ENCODE results near the gene DNASE1.

Gene DNASE1

DNA sequence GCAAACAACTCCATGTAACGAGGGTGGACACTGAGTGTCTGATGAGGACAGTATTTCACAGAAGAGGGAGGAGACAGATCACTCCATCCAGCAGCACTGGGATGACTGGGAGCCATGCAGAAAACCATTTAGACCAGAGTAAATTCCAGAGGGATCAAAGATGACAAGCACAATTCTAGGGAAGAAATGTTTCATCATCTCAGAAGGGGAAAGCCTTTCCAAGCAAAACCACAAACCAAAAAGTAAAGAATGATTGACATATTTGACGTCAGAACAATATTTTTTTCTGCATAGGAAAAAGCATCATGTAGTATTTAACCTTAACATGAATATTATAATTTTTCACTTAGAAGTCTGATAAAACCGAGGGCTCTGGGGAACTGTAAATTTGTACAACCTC is 4.8 kb downstream of the DNASE1 start:
- Histone ChIP-seq H3K27ac (no peak overlapping the region), H3K9me3 (no peaks in the 10 kb centered on the region), H3K27me3 (no peaks in the 10 kb centered on the region), H3K4me1 (ENCODE audit: control insufficient read depth in 1 of 2, insufficient read depth in 1 of 2, low read depth in 1 of 2, low read length in 1 of 2) (no peaks in the 10 kb centered on the region), H3K36me3 (peaks cover 94% of the 10 kb centered on the region), H3K4me3 (ENCODE audit: low read depth in 1 of 2, low read length in 1 of 2) (no peak overlapping the region)
- no peak for TF ChIP-seq CTCF (IDR thresholded peaks at IDR 0.05)

DNA sequence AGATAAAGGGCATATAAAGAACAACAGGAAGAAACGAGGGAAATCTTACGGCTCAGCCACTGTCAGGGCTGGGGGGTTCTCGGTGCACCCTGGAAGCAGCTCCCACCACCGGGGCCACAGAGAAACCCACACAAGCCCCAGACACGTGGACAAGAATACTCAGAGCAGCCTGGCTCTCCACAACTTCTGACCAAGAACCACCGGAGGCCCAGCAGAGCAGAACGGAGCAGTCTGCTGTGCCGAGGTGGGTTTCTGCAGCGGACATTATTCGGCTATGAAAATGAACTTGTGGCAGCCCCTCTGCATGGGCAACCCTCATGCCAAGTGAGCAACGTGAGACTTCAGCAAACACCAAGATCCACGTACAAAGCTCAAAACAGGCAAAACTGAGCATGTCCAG is 6.8 kb downstream of the DNASE1 start:
- Histone ChIP-seq H3K27me3 (no peaks in the 10 kb centered on the region), H3K27ac (no peak overlapping the region), H3K4me1 (ENCODE audit: control insufficient read depth in 1 of 2, insufficient read depth in 1 of 2, low read depth in 1 of 2, low read length in 1 of 2) (no peaks in the 10 kb centered on the region), H3K4me3 (ENCODE audit: low read depth in 1 of 2, low read length in 1 of 2) (no peak overlapping the region), H3K36me3 (peaks cover 86% of the 10 kb centered on the region), H3K9me3 (no peaks in the 10 kb centered on the region)
- TF ChIP-seq CTCF (IDR thresholded peaks at IDR 0.05), result no peak

DNA sequence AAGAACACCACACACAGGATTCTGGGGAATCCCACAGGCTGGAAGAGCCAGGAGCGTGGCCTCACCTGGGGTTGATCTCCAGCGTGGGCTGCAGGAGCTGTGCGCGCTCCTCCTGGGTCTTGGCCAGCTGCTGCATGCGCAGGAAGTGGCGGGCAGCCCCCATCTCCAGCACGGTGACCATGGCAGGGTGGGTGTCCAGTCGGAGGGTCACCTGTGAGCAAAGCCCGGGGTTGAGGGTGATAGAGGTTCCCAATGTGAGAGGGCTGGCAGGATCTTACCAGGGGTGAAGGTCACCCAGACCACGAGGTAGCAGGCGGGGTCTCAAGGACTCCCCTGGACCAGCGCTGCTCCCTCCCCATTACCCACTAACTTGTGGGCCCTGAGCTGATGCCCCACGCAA is 7.4 kb downstream of the DNASE1 start:
- H3K4me1 ChIP-seq (ENCODE audit: control insufficient read depth in 1 of 2, insufficient read depth in 1 of 2, low read depth in 1 of 2, low read length in 1 of 2), result no peaks in the 10 kb centered on the region
- H3K27me3 ChIP-seq, result no peaks in the 10 kb centered on the region
- H3K4me3 ChIP-seq (ENCODE audit: low read depth in 1 of 2, low read length in 1 of 2), result no peak overlapping the region
- no peak overlapping the region for H3K27ac ChIP-seq
- no peaks in the 10 kb centered on the region for H3K9me3 ChIP-seq
- peaks cover 80% of the 10 kb centered on the region for H3K36me3 ChIP-seq
- no peak for TF ChIP-seq CTCF (IDR thresholded peaks at IDR 0.05)

DNA sequence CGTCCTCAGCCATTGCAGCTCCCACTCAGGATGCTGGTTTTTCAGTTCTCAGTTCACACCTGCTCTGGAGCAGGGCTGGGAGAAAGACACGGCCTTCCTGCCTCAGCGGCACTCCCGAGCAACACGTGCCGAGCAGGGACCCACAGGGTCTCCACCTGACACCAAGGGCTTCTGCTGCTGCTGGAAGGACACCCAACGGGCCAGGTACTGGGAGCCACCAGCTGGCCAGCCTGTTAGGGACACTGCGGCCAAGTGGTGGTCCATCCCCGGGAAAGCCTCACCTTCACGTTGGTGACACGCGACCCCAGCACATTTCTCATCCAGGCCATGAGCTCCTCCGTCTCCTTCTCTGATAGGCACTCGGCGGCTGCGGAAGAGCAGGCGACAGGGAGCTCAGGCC is 8.1 kb downstream of the DNASE1 start:
- Histone ChIP-seq H3K27ac (no peak overlapping the region), H3K27me3 (no peaks in the 10 kb centered on the region), H3K36me3 (peaks cover 74% of the 10 kb centered on the region), H3K4me1 (ENCODE audit: control insufficient read depth in 1 of 2, insufficient read depth in 1 of 2, low read depth in 1 of 2, low read length in 1 of 2) (no peaks in the 10 kb centered on the region), H3K4me3 (ENCODE audit: low read depth in 1 of 2, low read length in 1 of 2) (no peak overlapping the region), H3K9me3 (no peaks in the 10 kb centered on the region)
- TF ChIP-seq CTCF (IDR thresholded peaks at IDR 0.05), result no peak

DNA sequence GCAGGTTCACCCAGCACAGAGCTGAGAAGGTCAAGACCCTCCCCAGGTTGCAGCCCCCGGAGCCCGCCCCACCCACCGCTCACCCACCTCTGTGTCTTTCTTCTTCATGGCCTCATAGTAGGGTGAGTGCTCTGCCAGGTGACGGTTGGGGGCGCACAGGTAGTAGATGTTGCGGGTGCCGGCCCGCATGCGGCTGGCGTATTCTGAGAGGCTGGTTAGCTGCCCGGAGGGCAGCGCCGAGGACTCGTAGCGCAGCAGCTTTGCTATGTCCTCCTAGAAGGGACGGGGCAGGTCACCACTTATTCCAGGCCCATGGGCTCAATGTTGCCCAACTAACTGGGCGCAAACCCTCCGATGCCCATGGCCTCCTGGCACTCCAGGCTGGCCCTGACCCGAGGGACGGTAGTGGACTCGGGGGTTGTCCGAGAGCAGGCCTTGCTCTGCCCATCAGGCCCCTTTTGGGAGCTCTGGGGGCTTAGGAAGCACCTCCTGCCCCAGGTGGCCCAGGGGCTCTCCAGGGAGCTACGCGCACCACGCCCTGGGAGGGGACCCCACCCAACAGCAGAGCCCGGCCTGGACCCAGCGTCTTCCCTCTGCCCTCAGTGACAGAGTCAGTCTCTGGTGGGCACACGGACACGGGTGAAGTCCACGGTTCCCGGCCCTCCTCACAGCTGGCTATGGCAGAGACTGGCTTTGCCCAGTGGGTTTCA is 9.9 kb downstream of the DNASE1 start:
- Histone ChIP-seq H3K27ac (no peak overlapping the region), H3K27me3 (no peaks in the 10 kb centered on the region), H3K9me3 (no peaks in the 10 kb centered on the region), H3K36me3 (peaks cover 65% of the 10 kb centered on the region), H3K4me3 (ENCODE audit: low read depth in 1 of 2, low read length in 1 of 2) (no peak overlapping the region), H3K4me1 (ENCODE audit: control insufficient read depth in 1 of 2, insufficient read depth in 1 of 2, low read depth in 1 of 2, low read length in 1 of 2) (no peaks in the 10 kb centered on the region)
- TF ChIP-seq CTCF (IDR thresholded peaks at IDR 0.05), result no peak

All from neutrophil (primary cell).